ENCODE data around the gene CST6.

DNA sequence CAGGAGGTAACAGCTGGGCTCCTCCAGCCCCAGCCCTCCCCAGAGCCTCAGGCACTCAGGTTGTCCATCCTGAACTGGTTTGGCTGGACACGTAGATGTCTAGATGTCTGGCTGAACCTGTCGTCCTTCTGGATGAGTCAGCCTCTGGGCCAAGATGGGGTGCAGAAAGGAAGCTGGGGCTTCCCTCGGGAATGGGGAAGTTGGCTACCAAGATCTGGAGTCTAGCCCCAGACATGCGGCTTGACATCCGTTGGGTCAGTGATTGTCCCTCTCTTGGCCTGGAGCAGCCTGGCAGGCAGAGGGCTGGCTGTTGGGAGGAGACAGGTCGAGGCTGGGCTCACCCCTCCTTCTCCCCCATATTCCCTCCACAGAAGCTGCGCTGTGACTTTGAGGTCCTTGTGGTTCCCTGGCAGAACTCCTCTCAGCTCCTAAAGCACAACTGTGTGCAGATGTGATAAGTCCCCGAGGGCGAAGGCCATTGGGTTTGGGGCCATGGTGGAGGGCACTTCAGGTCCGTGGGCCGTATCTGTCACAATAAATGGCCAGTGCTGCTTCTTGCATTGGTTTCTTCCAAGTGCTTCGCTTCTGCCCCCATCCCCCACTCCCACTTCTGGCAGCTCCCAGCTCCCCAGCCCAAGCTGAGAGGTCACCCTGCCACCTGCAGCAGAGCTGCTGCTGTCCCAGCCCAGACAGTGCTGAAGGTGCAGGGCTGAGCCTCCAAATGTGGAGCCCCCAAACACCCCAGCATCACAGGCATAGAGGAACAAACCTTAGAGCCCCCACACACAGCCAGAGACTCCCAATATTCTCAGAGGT is 1.3 kb downstream of the CST6 start:
- TF ChIP-seq, protein P1, sequence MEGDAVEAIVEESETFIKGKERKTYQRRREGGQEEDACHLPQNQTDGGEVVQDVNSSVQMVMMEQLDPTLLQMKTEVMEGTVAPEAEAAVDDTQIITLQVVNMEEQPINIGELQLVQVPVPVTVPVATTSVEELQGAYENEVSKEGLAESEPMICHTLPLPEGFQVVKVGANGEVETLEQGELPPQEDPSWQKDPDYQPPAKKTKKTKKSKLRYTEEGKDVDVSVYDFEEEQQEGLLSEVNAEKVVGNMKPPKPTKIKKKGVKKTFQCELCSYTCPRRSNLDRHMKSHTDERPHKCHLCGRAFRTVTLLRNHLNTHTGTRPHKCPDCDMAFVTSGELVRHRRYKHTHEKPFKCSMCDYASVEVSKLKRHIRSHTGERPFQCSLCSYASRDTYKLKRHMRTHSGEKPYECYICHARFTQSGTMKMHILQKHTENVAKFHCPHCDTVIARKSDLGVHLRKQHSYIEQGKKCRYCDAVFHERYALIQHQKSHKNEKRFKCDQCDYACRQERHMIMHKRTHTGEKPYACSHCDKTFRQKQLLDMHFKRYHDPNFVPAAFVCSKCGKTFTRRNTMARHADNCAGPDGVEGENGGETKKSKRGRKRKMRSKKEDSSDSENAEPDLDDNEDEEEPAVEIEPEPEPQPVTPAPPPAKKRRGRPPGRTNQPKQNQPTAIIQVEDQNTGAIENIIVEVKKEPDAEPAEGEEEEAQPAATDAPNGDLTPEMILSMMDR (IDR thresholded peaks at IDR 0.05): no peak
- TF ChIP-seq POLR2A (IDR thresholded peaks at IDR 0.05): no peak

Measured in thyroid gland (tissue), 4 donors.